OCI-LY7 (cell line): Measurements from ENCODE around the gene MYBBP1A. TPM values are rescaled to one million over a fixed set of nuclear protein-coding genes. Genes with fewer than 3 reads are reported as not detected.
A peak's percentile ranks its signal among the peaks of the same experiment; 100 is the strongest.

Experiments used
- BruUV-seq: library from RNA; stranded (reverse); fragments of 400-500 nt; replicated peaks from 2 replicates; lab custom pipeline; 2021; lab: Mats Ljungman, UMichigan
- CTCF ChIA-PET: fragments of 300-600 bp; sonication (Branson Sonifier 250); formaldehyde crosslinking; loops from one replicate; lab custom pipeline; 2022; ENCODE audit warnings: antibody characterized with exemption; ENCODE audit not compliant: unreplicated experiment; lab: Charles Lee
- POLR2A ChIA-PET: fragments of 300-600 bp; sonication (Branson Sonifier 250); formaldehyde crosslinking; loops from one replicate; lab custom pipeline; 2022; ENCODE audit warnings: antibody characterized with exemption; lab: Charles Lee
- DNase-seq: peaks from one replicate; pipeline ENCODE4 v3.0.0-alpha.2; 2015; ENCODE audit warnings: low spot score
- H2AFZ ChIP-seq: fragments of 200-600 bp; sonication (generic), shearing (Covaris generic); 2 replicates; pipeline ENCODE4 v1.6.1; 2014; ENCODE audit warnings: mild to moderate bottlenecking, antibody characterized with exemption, low read length, moderate library complexity
- H3K27ac ChIP-seq: fragments of 200-600 bp; sonication (generic); 2 replicates; pipeline ENCODE4 v1.5.1; 2014; ENCODE audit warnings: mixed run types, low read depth, mild to moderate bottlenecking, moderate library complexity, low read length, inconsistent platforms; ENCODE audit not compliant: poor library complexity, severe bottlenecking
- H3K36me3 ChIP-seq: fragments of 200-600 bp; sonication (generic); 2 replicates; pipeline ENCODE4 v1.6.1; 2014; ENCODE audit warnings: mild to moderate bottlenecking, antibody characterized with exemption, low read length, moderate library complexity, mixed read lengths; ENCODE audit not compliant: insufficient read depth
- H3K4me1 ChIP-seq: fragments of 200-600 bp; sonication (generic); 2 replicates; pipeline ENCODE4 v1.5.1; 2014; ENCODE audit warnings: mild to moderate bottlenecking, low read length; ENCODE audit not compliant: insufficient read depth, poor library complexity, severe bottlenecking
- H3K4me2 ChIP-seq: fragments of 200-600 bp; sonication (generic); 2 replicates; pipeline ENCODE4 v1.6.1; 2014; ENCODE audit warnings: mild to moderate bottlenecking, low read length
- H3K4me3 ChIP-seq: fragments of 200-600 bp; sonication (generic); 2 replicates; pipeline ENCODE4 v1.5.1; 2014; ENCODE audit warnings: mild to moderate bottlenecking, low read depth, low read length; ENCODE audit not compliant: poor library complexity, severe bottlenecking
- H3K79me2 ChIP-seq: fragments of 200-600 bp; sonication (generic); 2 replicates; pipeline ENCODE4 v1.6.1; 2016; ENCODE audit warnings: low read depth, mild to moderate bottlenecking, low read length, moderate library complexity, mixed read lengths; ENCODE audit not compliant: insufficient read depth
- H3K9me2 ChIP-seq: fragments of 200-600 bp; sonication (generic); 2 replicates; pipeline ENCODE4 v1.6.1; 2016; ENCODE audit warnings: mild to moderate bottlenecking, low read length, mixed read lengths; ENCODE audit not compliant: insufficient read depth
- H3K9me3 ChIP-seq: fragments of 200-600 bp; sonication (generic); 2 replicates; pipeline ENCODE4 v1.6.1; 2014; ENCODE audit warnings: mild to moderate bottlenecking, mixed run types, low read length, mixed read lengths
- H4K20me1 ChIP-seq: fragments of 200-600 bp; sonication (generic); 2 replicates; pipeline ENCODE4 v1.6.1; 2014; ENCODE audit warnings: mild to moderate bottlenecking, antibody characterized with exemption, low read length, moderate library complexity, mixed read lengths; ENCODE audit not compliant: insufficient read depth
- CTCF ChIP-seq: fragments of 200-600 bp; sonication (generic); conservative IDR thresholded peaks from 2 replicates; pipeline ENCODE4 v1.5.1; 2014; ENCODE audit warnings: mild to moderate bottlenecking, antibody characterized with exemption, low read length, moderate library complexity, mixed read lengths
- EZH2phosphoT487 ChIP-seq: fragments of 200-600 bp; sonication (generic); IDR thresholded peaks from 2 replicates; pipeline ENCODE4 v1.6.1; 2018; ENCODE audit warnings: low read depth, borderline replicate concordance, mild to moderate bottlenecking, mixed run types, antibody characterized with exemption, low read length, moderate library complexity, mixed read lengths
- intact Hi-C: fragments of 100-400 bp; cut with micrococcal nuclease; formaldehyde crosslinking; loops from one replicate; pipeline ENCODE4 v1.10.0; 2022; ENCODE audit not compliant: unreplicated experiment
- total RNA-seq, 2 experiments: library from RNA; depleted of rRNA in 1 of 2; stranded (reverse); fragments of >200 nt in 1 of 2; shearing (Covaris generic) in 1 of 2; gene quantifications; 2 replicates each; pipeline ENCODE4 v1.2.3, GENCODE V29; 2014 to 2022

Gene MYBBP1A
- total RNA-seq, 2 experiments from 2014 or later = 131 to 142 TPM

GRCh38 chr17:4594931-4595684 lies 39.9 kb upstream of the MYBBP1A start:
- Histone ChIP-seq H3K4me2 (no peak overlapping the region), H3K4me1 (no peaks in the 10 kb centered on the region), H3K4me3 (no peak overlapping the region), H3K36me3 (no peaks in the 10 kb centered on the region), H2AFZ (no peak overlapping the region), H3K27ac (no peak overlapping the region), H3K9me3 (no peaks in the 10 kb centered on the region), H4K20me1 (no peaks in the 10 kb centered on the region), H3K79me2 (no peaks in the 10 kb centered on the region), H3K9me2 (no peaks in the 10 kb centered on the region)
- intact Hi-C loops = no loop called here
- POLR2A ChIA-PET = no interaction called here
- no peak for TF ChIP-seq EZH2phosphoT487
- TF ChIP-seq CTCF = peak; percentile 56
- peak; percentile 41 for DNase-seq
- CTCF ChIA-PET = no interaction called here
- BruUV-seq = no TSS peak

- Histone ChIP-seq H3K4me2 (no peak overlapping the region), H3K9me2 (no peaks in the 10 kb centered on the region), H3K27ac (no peak overlapping the region), H3K9me3 (no peaks in the 10 kb centered on the region), H3K4me3 (no peak overlapping the region), H4K20me1 (no peaks in the 10 kb centered on the region), H3K36me3 (no peaks in the 10 kb centered on the region), H3K79me2 (no peaks in the 10 kb centered on the region), H2AFZ (no peak overlapping the region), H3K4me1 (no peaks in the 10 kb centered on the region)
- no TSS peak for BruUV-seq
- DNase-seq = no peak
- ChIA-PET CTCF (no interaction called here), POLR2A (no interaction called here)
- TF ChIP-seq CTCF = no peak
- TF ChIP-seq EZH2phosphoT487 = no peak
- intact Hi-C loops = no loop called here
These were observed 39.2 kb upstream of the MYBBP1A start for GRCh38 chr17:4594406-4594805.

- H3K4me1 ChIP-seq = no peaks in the 10 kb centered on the region
- no peaks in the 10 kb centered on the region for H3K36me3 ChIP-seq
- no peak overlapping the region for H3K4me2 ChIP-seq
- ChIA-PET POLR2A (interaction anchor here (0.6 kb wide), 1 partner anchor 37 kb away, joined by 6 read pairs; no protein-coding TSS in a partner anchor), CTCF (no interaction called here)
- no peaks in the 10 kb centered on the region for H3K79me2 ChIP-seq
- BruUV-seq = no TSS peak
- H4K20me1 ChIP-seq = no peaks in the 10 kb centered on the region
- DNase-seq = no peak
- intact Hi-C loops = no loop called here
- H3K9me3 ChIP-seq = no peaks in the 10 kb centered on the region
- H3K27ac ChIP-seq = no peak overlapping the region
- no peak overlapping the region for H2AFZ ChIP-seq
- no peak for TF ChIP-seq EZH2phosphoT487
- TF ChIP-seq CTCF = no peak
- no peaks in the 10 kb centered on the region for H3K9me2 ChIP-seq
- H3K4me3 ChIP-seq = no peak overlapping the region
These were observed 37.8 kb upstream of the MYBBP1A start for GRCh38 chr17:4593021-4593421.
